ENCODE data around the gene LGALSL.

LGALSL gene

DNA sequence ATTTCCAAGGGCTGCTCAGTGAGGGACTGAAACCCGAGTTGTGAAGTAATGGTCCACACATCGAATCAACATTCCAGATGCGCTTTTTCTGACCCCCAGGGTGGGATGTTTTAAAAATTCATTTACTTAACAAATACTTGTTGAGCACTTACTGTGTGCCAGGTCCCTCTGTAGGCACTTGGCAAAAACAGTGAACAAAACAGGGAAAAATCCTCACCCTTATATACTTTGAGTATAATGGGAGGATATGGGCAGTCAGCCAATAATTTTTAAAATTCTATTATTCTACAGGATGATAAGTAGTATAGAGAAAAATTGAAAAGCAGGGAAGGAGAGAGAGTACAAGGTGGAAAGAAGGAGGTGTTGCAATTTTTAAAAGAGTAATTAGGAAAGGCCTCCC lies 38.9 kb downstream of the LGALSL start:
- no peak for DNase-seq

DNA sequence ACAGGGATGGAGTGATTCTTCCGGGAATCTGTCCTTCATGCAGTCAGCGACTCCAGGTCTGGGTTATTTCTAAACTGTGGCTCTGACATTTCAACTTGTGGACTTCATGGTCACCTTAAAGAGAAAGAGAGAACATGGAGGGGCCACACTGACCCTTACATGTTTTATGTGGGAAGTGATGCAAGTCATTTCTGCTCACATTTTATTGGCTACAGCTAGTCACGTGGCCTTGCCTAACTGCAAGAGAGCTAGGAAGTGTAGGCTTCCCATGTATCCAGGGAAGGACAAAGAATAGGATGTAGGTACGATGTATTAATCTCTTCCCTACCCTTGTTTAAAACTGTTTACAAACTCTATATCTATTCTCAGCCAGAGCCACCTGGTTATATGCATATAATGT lies 39.8 kb downstream of the LGALSL start:
- DNase-seq, result no peak

DNA sequence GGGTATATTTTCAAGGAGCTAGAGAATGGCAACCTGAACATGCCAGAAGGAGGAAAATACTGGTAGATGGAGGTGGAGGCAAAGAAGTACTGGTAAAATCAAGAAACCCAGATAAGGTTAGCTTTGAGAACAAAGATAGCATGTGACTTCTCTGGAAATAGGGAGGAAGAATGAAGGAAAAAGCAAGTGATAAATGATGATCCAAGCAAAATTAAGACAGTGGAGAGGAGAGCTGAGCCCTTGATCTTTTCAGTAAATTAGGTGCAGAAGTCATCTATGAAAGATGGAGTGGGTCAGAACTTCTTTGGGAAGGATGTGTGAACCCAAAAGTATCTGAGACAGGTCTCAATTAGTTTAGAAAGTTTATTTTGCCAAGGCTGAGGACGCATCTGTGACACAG lies 44.5 kb downstream of the LGALSL start:
- no peak for DNase-seq

DNA sequence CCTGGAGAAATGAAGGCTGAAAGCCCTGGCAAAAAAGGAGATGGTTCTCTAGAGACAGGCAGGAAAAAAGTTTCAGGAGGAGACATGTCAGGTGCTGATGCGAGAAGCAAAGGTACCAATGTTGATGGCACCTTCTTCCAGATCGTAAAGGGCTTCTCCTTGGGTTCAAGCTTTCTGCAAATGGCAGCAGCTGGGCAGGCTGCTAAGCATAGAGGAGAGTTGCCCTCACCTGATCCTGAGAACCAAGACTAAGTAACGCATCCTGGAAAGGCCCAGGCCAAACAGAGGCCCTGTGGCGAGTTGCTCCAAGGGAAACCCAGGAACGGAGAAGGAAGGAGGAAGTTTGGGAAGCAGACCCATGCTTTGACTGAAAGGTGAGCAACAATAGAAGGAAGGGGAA lies 46.6 kb downstream of the LGALSL start:
- no peak for DNase-seq

DNA sequence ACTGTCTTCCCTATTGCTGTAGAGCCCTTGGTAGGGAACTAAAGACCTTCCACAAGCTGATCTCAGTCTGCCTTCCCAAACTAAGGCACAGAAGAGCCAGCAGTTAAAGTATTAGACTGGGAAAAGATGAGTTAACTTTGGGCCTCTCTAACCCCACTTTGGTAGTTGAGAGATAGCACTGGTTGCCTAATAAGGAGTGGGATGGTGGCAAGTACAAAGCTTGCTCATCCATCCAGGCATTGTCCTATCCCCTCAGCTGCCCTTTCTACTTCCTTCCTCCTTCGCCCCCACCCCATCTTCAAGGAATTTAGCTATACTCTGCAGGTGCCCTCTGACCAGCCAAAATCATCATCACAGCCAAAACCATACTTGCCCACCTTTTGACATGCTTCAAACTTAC lies 48.0 kb downstream of the LGALSL start:
- no peak for DNase-seq

DNA sequence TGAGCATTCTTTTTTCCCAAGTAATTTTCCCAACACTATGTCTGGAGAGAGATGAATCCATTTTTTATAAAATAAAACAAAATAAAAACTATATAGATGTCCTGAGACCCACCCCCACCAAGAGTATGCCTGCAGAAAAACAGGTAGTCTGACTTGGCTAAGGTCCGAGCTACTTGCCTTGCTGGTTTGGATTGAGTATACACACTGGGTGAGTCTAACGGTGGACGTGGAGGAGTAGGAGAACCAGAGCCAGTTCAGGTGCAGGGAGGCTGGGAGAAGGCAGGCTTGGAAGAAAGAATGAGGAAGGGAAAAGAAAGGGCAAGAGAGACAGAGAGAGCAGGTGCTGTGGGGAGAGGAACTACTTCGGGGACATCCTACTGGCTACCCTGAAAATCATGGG lies 48.9 kb downstream of the LGALSL start:
- no peak for DNase-seq

DNA sequence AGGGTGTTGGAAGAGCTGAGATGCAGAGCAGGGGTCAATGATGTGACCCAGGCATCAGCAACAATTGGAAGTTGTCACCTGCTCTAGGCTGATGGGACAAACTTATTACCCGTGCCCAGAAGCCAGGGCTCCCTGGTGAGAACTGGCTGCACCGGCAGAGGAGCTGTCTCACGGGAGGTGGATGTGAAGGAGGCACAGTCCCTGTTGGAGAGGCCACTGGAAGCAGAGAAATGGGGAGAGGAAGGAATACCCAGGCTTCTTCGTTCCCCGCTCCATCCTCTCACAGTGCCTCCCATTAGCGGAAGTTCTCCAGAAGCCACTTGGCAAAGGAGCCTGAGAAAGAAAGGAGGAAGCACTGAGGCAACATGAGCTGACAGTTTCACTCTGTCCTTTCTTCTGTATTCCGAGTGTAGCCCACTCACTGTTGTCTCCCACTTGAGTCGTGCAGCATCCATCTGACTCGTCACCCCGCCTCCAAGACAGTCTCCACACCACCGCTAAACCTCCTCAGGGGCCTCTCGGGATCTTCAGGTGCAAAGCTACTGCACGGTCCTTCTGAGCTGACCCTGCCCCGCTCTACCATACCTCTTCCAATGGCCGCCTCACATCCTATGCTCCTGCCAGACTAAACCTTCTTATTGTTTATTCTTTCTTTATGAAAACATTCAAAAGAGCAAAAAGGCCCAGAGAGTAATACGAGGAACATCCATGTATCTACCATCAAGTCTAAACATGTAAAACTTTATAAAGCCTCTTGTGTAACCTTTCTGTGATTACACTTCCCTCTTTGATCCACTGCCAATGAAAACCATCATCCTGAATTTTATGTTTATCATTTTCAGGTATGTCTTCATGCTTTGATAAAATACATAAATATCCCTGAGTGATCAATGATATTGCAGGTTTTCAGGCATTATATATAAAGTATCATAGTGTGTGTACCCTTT lies 51.1 kb downstream of the LGALSL start:
- peak in 3 of 56 donors; percentile 1 to 9 (median 2) for DNase-seq

DNA sequence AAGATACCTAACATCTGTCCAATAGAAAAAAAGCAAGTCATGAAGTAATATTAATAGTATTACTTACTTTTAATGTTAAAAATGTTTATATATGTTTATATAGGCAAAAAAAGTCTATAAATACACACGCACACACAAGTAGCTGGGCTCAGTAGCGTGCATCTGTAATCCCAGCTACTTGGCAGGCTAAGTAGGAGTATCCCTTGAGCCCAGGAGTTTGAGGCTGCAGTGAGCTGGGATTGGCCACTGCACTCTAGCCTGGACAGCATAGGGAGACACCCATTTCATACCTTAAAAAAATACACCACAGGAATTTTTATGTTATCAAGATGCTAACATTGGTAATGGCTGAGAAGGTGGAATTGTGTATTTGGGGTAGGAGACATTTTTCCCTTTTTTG lies 52.7 kb downstream of the LGALSL start:
- DNase-seq, result no peak
